Caco-2 (cell line): ENCODE results near the gene KCNH8. TPM values are rescaled to one million over a fixed set of nuclear protein-coding genes. Genes with fewer than 3 reads are reported as not detected.

ENCODE experiments used
- BruUV-seq: library from RNA; stranded (reverse); fragments of 400-500 nt; replicated peaks from 2 replicates; lab custom pipeline; 2021; lab: Mats Ljungman, UMichigan
- CTCF ChIA-PET: fragments of 300-600 bp; sonication (Branson Sonifier 250); formaldehyde crosslinking; loops from one replicate; lab custom pipeline; 2022; ENCODE audit warnings: antibody characterized with exemption; lab: Charles Lee
- POLR2A ChIA-PET: fragments of 300-600 bp; sonication (Branson Sonifier 250); formaldehyde crosslinking; loops from one replicate; lab custom pipeline; 2022; ENCODE audit warnings: antibody characterized with exemption; lab: Charles Lee
- DNase-seq, 2 experiments: peaks; one replicate each; pipeline versions ENCODE4 v3.0.0 to v3.0.0-alpha.2; 2020 to 2022
- H3K27me3 ChIP-seq: replicated peaks from 2 replicates; pipeline ENCODE4 v1.6.0; 2011; ENCODE audit warnings: low read length; ENCODE audit not compliant: control insufficient read depth, insufficient read depth
- H3K36me3 ChIP-seq: 2 replicates; pipeline ENCODE4 v1.5.1; 2011; ENCODE audit warnings: low read length; ENCODE audit not compliant: control insufficient read depth, insufficient read depth
- H3K4me1 ChIP-seq: fragments of 250-450 bp; sonication (Bioruptor Pico); 2 replicates; pipeline ENCODE4 v1.5.1; 2020; ENCODE audit warnings: mild to moderate bottlenecking
- H3K4me3 ChIP-seq: 2 replicates; pipeline ENCODE4 v1.5.1; 2011; ENCODE audit warnings: low read depth, mild to moderate bottlenecking, control low read depth, low read length
- H3K9me3 ChIP-seq: fragments of 250-450 bp; sonication (Bioruptor Pico); 2 replicates; pipeline ENCODE4 v1.5.1; 2020; ENCODE audit warnings: mild to moderate bottlenecking, moderate library complexity
- H3K27ac Mint-ChIP-seq: one replicate; pipeline ENCODE4 v1.8.0; 2022; ENCODE audit warnings: mixed read lengths; ENCODE audit not compliant: unreplicated experiment
- H3K27me3 Mint-ChIP-seq: one replicate; pipeline ENCODE4 v1.8.0; 2022; ENCODE audit warnings: mixed read lengths; ENCODE audit not compliant: insufficient read depth, unreplicated experiment
- H3K36me3 Mint-ChIP-seq: one replicate; pipeline ENCODE4 v1.8.0; 2022; ENCODE audit warnings: mild to moderate bottlenecking, mixed read lengths; ENCODE audit not compliant: insufficient read depth, unreplicated experiment
- H3K4me1 Mint-ChIP-seq: one replicate; pipeline ENCODE4 v1.8.0; 2022; ENCODE audit warnings: low read depth, mixed read lengths; ENCODE audit not compliant: unreplicated experiment
- H3K4me3 Mint-ChIP-seq: one replicate; pipeline ENCODE4 v1.8.0; 2022; ENCODE audit warnings: mild to moderate bottlenecking, moderate library complexity, mixed read lengths; ENCODE audit not compliant: unreplicated experiment
- H3K9me3 Mint-ChIP-seq: one replicate; pipeline ENCODE4 v1.8.0; 2022; ENCODE audit warnings: mixed read lengths; ENCODE audit not compliant: unreplicated experiment
- intact Hi-C: fragments of 100-400 bp; cut with micrococcal nuclease; formaldehyde crosslinking; loops from one replicate; pipeline ENCODE4 v1.10.0; 2022; ENCODE audit not compliant: unreplicated experiment
- total RNA-seq: library from RNA; stranded (reverse); gene quantifications from 2 replicates; pipeline ENCODE4 v1.2.3, GENCODE V29; 2022
- TF ChIP-seq, protein P1 (sequence below), 2 experiments: fragments of 200-600 bp in 1 of 2; IDR thresholded peaks; 1 replicate in 1 of 2; 2 replicates in 1 of 2; pipeline versions ENCODE4 v1.5.1 to v1.8.0; 2011 to 2022; ENCODE audit warnings: antibody characterized with exemption in 1 of 2, control low read depth in 1 of 2, inconsistent platforms in 1 of 2, low read depth in 1 of 2, low read length in 1 of 2, mild to moderate bottlenecking in 1 of 2, moderate library complexity in 1 of 2; ENCODE audit not compliant: insufficient read depth in 1 of 2, severe bottlenecking in 1 of 2, unreplicated experiment in 1 of 2

The KCNH8 gene
- total RNA-seq, 1 experiment from 2014 or later: 0.07 TPM

DNA sequence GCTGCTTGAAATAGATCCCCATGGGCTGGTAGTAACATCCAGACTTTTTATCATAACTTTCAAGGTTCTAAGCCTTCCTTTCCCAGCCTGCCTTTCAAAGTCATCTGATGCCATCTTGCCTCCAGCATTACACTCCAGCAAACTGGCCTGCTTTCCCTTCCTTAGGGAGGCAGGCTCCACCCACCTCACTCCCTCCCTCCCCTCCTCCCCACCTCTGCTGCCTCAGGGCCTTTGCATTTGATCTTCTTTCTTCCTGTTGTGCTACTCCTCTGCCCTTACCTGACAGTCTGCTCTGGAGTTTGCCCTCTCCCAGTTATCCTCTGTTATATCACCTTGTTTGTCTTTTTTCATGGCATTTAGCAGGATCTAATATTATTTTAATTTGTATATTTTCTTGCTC lies 319.5 kb downstream of the KCNH8 start:
- Mint-ChIP-seq H3K36me3 (no peaks in the 10 kb centered on the region), H3K27ac (no peak overlapping the region), H3K27me3 (no peaks in the 10 kb centered on the region), H3K4me3 (no peak overlapping the region), H3K4me1 (no peaks in the 10 kb centered on the region), H3K9me3 (no peaks in the 10 kb centered on the region)
- H3K27me3 ChIP-seq: no peaks in the 10 kb centered on the region
- intact Hi-C loops: no loop called here
- no peaks in the 10 kb centered on the region for H3K4me1 ChIP-seq
- BruUV-seq: no TSS peak
- H3K9me3 ChIP-seq: no peaks in the 10 kb centered on the region
- H3K4me3 ChIP-seq: no peak overlapping the region
- H3K36me3 ChIP-seq: no peaks in the 10 kb centered on the region
- ChIA-PET CTCF (no interaction called here), POLR2A (no interaction called here)
- TF ChIP-seq, protein P1, sequence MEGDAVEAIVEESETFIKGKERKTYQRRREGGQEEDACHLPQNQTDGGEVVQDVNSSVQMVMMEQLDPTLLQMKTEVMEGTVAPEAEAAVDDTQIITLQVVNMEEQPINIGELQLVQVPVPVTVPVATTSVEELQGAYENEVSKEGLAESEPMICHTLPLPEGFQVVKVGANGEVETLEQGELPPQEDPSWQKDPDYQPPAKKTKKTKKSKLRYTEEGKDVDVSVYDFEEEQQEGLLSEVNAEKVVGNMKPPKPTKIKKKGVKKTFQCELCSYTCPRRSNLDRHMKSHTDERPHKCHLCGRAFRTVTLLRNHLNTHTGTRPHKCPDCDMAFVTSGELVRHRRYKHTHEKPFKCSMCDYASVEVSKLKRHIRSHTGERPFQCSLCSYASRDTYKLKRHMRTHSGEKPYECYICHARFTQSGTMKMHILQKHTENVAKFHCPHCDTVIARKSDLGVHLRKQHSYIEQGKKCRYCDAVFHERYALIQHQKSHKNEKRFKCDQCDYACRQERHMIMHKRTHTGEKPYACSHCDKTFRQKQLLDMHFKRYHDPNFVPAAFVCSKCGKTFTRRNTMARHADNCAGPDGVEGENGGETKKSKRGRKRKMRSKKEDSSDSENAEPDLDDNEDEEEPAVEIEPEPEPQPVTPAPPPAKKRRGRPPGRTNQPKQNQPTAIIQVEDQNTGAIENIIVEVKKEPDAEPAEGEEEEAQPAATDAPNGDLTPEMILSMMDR (IDR thresholded peaks at IDR 0.05; ENCODE audit: insufficient read depth in 1 of 2, low read depth in 1 of 2, low read length in 1 of 2, severe bottlenecking in 1 of 2, unreplicated experiment in 1 of 2): no peak
- no peak for DNase-seq

DNA sequence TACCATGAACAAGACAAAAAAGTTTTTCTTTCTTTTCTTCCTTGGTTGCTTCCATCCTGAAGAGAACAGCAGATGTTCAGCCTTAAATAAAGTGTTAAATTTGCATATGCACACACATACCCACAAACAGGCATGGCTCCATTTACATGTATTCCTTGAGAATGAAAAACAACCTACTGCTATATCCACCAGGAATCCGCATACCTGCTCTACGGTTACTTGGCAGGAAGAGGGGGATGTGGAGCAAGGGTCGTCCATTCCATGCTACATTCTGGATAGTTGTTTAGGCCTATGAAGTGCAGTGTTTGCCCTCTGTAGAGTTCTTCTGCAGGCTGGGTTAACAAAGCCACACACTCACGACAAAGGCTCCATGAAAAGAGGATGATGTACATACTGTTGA lies 322.8 kb downstream of the KCNH8 start:
- no peaks in the 10 kb centered on the region for H3K9me3 ChIP-seq
- POLR2A ChIA-PET: no interaction called here
- BruUV-seq: no TSS peak
- CTCF ChIA-PET: no interaction called here
- H3K4me1 ChIP-seq: no peaks in the 10 kb centered on the region
- Mint-ChIP-seq H3K4me3 (no peak overlapping the region), H3K4me1 (no peaks in the 10 kb centered on the region), H3K27me3 (no peaks in the 10 kb centered on the region), H3K9me3 (no peaks in the 10 kb centered on the region), H3K27ac (no peak overlapping the region), H3K36me3 (no peaks in the 10 kb centered on the region)
- H3K36me3 ChIP-seq: no peaks in the 10 kb centered on the region
- no peak for DNase-seq
- intact Hi-C loops: no loop called here
- H3K4me3 ChIP-seq: no peak overlapping the region
- H3K27me3 ChIP-seq: no peaks in the 10 kb centered on the region
- TF ChIP-seq, protein P1 (IDR thresholded peaks at IDR 0.05; ENCODE audit: insufficient read depth in 1 of 2, low read depth in 1 of 2, low read length in 1 of 2, severe bottlenecking in 1 of 2, unreplicated experiment in 1 of 2): no peak

DNA sequence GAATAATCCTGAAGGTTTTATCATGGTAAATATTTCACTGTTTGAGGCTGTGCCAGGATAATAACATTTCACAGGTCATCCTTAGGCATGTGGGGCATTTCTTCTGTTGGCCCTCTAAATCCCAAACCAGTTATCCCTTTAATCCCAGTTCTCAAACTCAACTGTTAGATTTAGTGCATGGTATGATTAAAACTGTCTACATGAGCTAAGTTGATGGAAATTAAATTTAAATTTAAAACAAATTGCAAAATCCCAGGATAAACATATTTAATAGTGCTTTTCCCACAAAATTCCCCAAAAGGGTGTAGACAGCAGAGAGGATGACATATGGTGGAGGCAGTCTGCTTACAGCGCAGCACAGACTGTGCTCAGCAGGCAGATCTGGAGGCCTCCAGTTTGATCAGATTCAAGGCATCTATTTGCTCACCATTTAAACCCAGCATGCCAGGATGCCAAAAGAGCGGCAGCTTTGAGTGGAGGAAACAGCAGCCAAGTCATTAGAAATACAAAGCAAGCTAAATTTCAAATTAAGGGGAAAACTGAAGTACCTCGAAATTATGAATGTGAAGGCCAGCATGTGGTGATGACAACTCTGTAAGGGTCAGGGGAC lies 325.8 kb downstream of the KCNH8 start:
- TF ChIP-seq, protein P1 (IDR thresholded peaks at IDR 0.05; ENCODE audit: insufficient read depth in 1 of 2, low read depth in 1 of 2, low read length in 1 of 2, severe bottlenecking in 1 of 2, unreplicated experiment in 1 of 2): no peak
- H3K9me3 Mint-ChIP-seq: no peaks in the 10 kb centered on the region
- H3K4me1 Mint-ChIP-seq: no peaks in the 10 kb centered on the region
- ChIA-PET CTCF (no interaction called here), POLR2A (no interaction called here)
- H3K27ac Mint-ChIP-seq: no peak overlapping the region
- Histone ChIP-seq H3K4me1 (no peaks in the 10 kb centered on the region), H3K9me3 (no peaks in the 10 kb centered on the region), H3K4me3 (no peak overlapping the region), H3K36me3 (no peaks in the 10 kb centered on the region), H3K27me3 (no peaks in the 10 kb centered on the region)
- H3K4me3 Mint-ChIP-seq: no peak overlapping the region
- intact Hi-C loops: no loop called here
- H3K27me3 Mint-ChIP-seq: no peaks in the 10 kb centered on the region
- BruUV-seq: no TSS peak
- no peaks in the 10 kb centered on the region for H3K36me3 Mint-ChIP-seq
- no peak for DNase-seq
